Thoracic aorta (tissue), 2 donors: ENCODE measurements around the gene HBEGF. TPM values are rescaled to one million over a fixed set of nuclear protein-coding genes. Genes with fewer than 3 reads are reported as not detected.

ENCODE experiments used
- ATAC-seq: fragments of 150-250 bp; one replicate; pipeline ENCODE4 v1.8.0; 2017; ENCODE audit warnings: low read depth; ENCODE audit not compliant: insufficient number of reproducible peaks, low FRiP score
- DNase-seq: peaks from one replicate; pipeline ENCODE4 v3.0.0-alpha.2; 2020; ENCODE audit warnings: low spot score
- H3K27ac ChIP-seq, 2 donors: fragments of 200-600 bp; sonication (generic); 1 replicate in 1 of 2; 2 replicates in 1 of 2; pipeline ENCODE4 v1.5.1; 2016; ENCODE audit warnings: mild to moderate bottlenecking in 2 of 2, moderate library complexity in 2 of 2
- H3K27me3 ChIP-seq: fragments of 200-600 bp; sonication (generic); replicated peaks from 2 replicates; pipeline ENCODE4 v1.6.0; 2016; ENCODE audit warnings: mild to moderate bottlenecking; ENCODE audit not compliant: insufficient read depth
- H3K36me3 ChIP-seq: fragments of 200-600 bp; sonication (generic); one replicate; pipeline ENCODE4 v1.5.1; 2016
- H3K4me1 ChIP-seq, 2 donors: fragments of 200-600 bp; sonication (generic); 1 replicate in 1 of 2; 2 replicates in 1 of 2; pipeline versions ENCODE4 v1.5.1 to v1.6.0; 2016; ENCODE audit warnings: low read depth in 2 of 2, mild to moderate bottlenecking in 1 of 2; ENCODE audit not compliant: control insufficient read depth in 1 of 2
- H3K4me3 ChIP-seq: fragments of 200-600 bp; sonication (generic); 2 replicates; pipeline ENCODE4 v1.5.1; 2016; ENCODE audit warnings: mild to moderate bottlenecking
- H3K9me3 ChIP-seq: fragments of 200-600 bp; sonication (generic); 2 replicates; pipeline ENCODE4 v1.5.1; 2016
- CTCF ChIP-seq: fragments of 200-600 bp; sonication (generic); IDR thresholded peaks from one replicate; pipeline ENCODE4 v1.5.1; 2019; ENCODE audit warnings: antibody characterized with exemption
- total RNA-seq, 2 donors: library from RNA; depleted of rRNA; stranded (reverse); fragments of >200 nt; gene quantifications; one replicate each; pipeline versions ENCODE4 v1.1.0 to v1.2.3, GENCODE V29; 2016

Gene HBEGF
- total RNA-seq, 2 donors from 2014 or later = 22.6 to 36.0 TPM

- Histone ChIP-seq H3K4me3 (no peak overlapping the region), H3K4me1 (peaks cover 0 to 4% of the 10 kb centered on the region in 2 donors), H3K27me3 (no peaks in the 10 kb centered on the region), H3K9me3 (no peaks in the 10 kb centered on the region), H3K27ac (no peak overlapping the region), H3K36me3 (no peaks in the 10 kb centered on the region)
- TF ChIP-seq CTCF = no peak
- no peak for ATAC-seq
- DNase-seq = no peak
Observed at GRCh38 chr5:140365282-140365681, 18.9 kb upstream of the HBEGF start.

DNA sequence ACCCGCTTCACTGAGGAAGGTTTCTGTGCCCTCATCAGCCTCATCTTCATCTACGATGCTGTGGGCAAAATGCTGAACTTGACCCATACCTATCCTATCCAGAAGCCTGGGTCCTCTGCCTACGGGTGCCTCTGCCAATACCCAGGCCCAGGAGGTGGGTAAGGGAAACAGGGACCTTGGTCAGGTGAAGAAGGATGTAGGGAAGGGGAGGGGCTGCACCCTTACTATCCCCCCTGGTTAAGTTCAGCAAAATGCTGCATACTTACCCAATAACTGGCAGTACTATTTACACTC lies 18.0 kb upstream of the HBEGF start:
- Histone ChIP-seq H3K36me3 (no peaks in the 10 kb centered on the region), H3K9me3 (no peaks in the 10 kb centered on the region), H3K4me1 (peaks cover 0 to 4% of the 10 kb centered on the region in 2 donors), H3K4me3 (no peak overlapping the region), H3K27me3 (no peaks in the 10 kb centered on the region), H3K27ac (no peak overlapping the region)
- no peak for ATAC-seq
- DNase-seq = no peak
- no peak for TF ChIP-seq CTCF

DNA sequence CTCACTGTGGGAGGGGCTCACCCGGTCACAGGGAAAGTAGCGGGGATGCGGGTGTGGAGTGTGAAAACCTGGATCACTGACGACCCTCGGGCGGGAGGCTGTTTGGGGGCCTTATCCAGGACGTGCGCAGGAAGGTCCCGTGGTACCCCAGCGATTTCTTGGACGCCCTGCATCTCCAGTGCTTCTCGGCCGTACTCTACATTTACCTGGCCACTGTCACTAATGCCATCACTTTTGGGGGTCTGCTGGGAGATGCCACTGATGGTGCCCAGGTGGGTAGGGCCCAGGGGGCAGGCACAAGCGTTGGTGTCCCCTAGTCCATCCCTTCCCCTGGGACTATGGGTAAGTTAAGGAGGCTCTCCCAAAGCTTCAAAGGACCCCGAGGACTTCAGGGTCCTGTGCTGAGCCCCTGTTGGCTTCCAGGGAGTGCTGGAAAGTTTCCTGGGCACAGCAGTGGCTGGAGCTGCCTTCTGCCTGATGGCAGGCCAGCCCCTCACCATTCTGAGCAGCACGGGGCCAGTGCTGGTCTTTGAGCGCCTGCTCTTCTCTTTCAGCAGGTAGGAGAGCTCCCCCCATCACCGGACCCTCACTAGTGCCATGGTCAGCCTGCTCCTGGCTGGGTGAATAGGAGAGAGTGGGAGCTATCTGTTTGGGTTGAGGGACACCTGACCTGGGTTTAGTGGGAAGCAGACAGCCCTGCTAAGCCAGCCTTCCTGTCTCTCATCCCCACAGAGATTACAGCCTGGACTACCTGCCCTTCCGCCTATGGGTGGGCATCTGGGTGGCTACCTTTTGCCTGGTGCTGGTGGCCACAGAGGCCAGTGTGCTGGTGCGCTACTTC lies 17.4 kb upstream of the HBEGF start:
- no peak overlapping the region for H3K27ac ChIP-seq
- no peak for TF ChIP-seq CTCF
- DNase-seq (no peak), ATAC-seq (no peak)
- H3K4me1 ChIP-seq = peaks cover 0 to 4% of the 10 kb centered on the region in 2 donors
- no peaks in the 10 kb centered on the region for H3K9me3 ChIP-seq
- no peaks in the 10 kb centered on the region for H3K27me3 ChIP-seq
- H3K4me3 ChIP-seq = peak overlapping the region; percentile 62
- H3K36me3 ChIP-seq = no peaks in the 10 kb centered on the region

- DNase-seq (no peak), ATAC-seq (no peak)
- Histone ChIP-seq H3K9me3 (no peaks in the 10 kb centered on the region), H3K4me3 (peak overlapping the region; percentile 62), H3K27me3 (no peaks in the 10 kb centered on the region), H3K4me1 (peaks cover 0 to 4% of the 10 kb centered on the region in 2 donors), H3K36me3 (no peaks in the 10 kb centered on the region), H3K27ac (no peak overlapping the region)
- TF ChIP-seq CTCF = peak; percentile 92
Observed at GRCh38 chr5:140362875-140363630, 16.6 kb upstream of the HBEGF start.

- ATAC-seq (no peak), DNase-seq (no peak)
- no peaks in the 10 kb centered on the region for H3K9me3 ChIP-seq
- H3K4me3 ChIP-seq = no peak overlapping the region
- peaks cover 0 to 6% of the 10 kb centered on the region in 2 donors for H3K4me1 ChIP-seq
- no peaks in the 10 kb centered on the region for H3K36me3 ChIP-seq
- H3K27ac ChIP-seq = no peak overlapping the region
- TF ChIP-seq CTCF = no peak
- no peaks in the 10 kb centered on the region for H3K27me3 ChIP-seq
Observed at GRCh38 chr5:140362311-140362710, 15.9 kb upstream of the HBEGF start.
